Hematopoietic multipotent progenitor cell treated with erythropoietin and hydrocortisone succinate and interleukin-3 and kit ligand, for 8 days (in vitro differentiated cells): ENCODE data around the gene CTSF.

Experiments
- DNase-seq: peaks from one replicate; pipeline ENCODE4 v3.0.0-alpha.2; 2015

Gene CTSF

GRCh38 chr11:66530927-66531709 is 37.3 kb downstream of the CTSF start:
- no peak for DNase-seq

- no peak for DNase-seq
Observed at GRCh38 chr11:66529655-66530054, 38.8 kb downstream of the CTSF start.

DNA sequence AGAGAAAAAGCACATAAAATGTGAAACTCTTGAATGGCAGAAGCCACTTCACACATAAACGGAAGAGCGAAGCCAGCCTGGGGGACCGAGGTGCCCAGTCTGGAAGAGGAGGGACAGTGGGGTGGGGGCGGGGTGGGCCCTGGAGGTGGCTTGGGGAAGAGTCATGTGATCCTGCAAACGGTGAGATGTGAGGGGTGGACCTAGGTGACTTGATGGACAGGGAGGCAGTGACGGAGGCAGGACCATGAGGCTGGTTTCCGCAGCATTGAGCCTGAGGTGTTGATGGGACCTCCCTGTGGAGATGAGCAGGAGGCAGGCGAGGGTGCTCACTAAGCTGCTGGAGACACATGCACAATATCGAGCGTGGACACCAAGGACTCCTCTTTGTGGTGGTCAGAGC is 39.3 kb downstream of the CTSF start:
- DNase-seq = no peak

GRCh38 chr11:66524304-66525040 is 43.9 kb downstream of the CTSF start:
- no peak for DNase-seq

DNA sequence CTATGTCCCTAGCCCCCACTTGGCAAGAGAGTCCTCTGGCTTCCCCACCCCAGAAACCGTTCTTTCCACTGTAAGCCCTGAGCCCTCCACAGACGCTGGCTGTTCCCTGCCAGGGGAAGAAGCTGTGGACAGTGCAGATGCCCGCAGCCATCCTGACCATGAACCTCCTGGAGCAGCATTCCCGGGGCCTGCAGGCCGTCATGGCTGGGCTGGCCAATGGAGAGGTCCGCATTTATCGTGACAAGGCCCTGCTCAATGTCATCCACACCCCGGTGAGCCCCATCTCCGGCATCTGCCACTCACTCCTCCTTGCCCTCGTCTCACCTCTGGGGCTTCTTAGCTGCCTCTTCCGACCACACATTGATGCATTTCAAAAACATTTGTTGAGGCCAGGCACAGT is 44.8 kb downstream of the CTSF start:
- no peak for DNase-seq
